ENCODE results near the gene POLD2.
"Not testable (repeated sequence)": the region's sequence is repeated elsewhere in the genome, so short reads cannot be mapped to it uniquely, and the experiment has no call there.

The POLD2 gene

GRCh38 chr7:44133295-44133694 is 9.9 kb upstream of the POLD2 start:
- no peak for TF ChIP-seq CTCF (IDR thresholded peaks at IDR 0.05; ENCODE audit: low read depth, low read length)

GRCh38 chr7:44132039-44132438 is 8.7 kb upstream of the POLD2 start:
- TF ChIP-seq CTCF (IDR thresholded peaks at IDR 0.05; ENCODE audit: low read depth, low read length): no peak
- no peak overlapping the region for H3K4me3 ChIP-seq (ENCODE audit: low read depth, low read length)

More at GRCh38 chr7:44133295-44133694, 9.9 kb upstream of the POLD2 start:
- no peak overlapping the region for H3K4me3 ChIP-seq (ENCODE audit: low read depth, low read length)

- no peak for TF ChIP-seq CTCF (IDR thresholded peaks at IDR 0.05; ENCODE audit: low read depth, low read length)
- no peak overlapping the region for H3K4me3 ChIP-seq (ENCODE audit: low read depth, low read length)
These were observed 8.1 kb upstream of the POLD2 start for GRCh38 chr7:44131173-44132029.

GRCh38 chr7:44128721-44129582 is 5.6 kb upstream of the POLD2 start:
- TF ChIP-seq CTCF (IDR thresholded peaks at IDR 0.05; ENCODE audit: low read depth, low read length): no peak
- no peak overlapping the region for H3K4me3 ChIP-seq (ENCODE audit: low read depth, low read length)

GRCh38 chr7:44127161-44127560 is 3.8 kb upstream of the POLD2 start:
- TF ChIP-seq CTCF (IDR thresholded peaks at IDR 0.05; ENCODE audit: low read depth, low read length): no peak

GRCh38 chr7:44126574-44126973 is 3.2 kb upstream of the POLD2 start:
- not testable (repeated sequence) for H3K4me3 ChIP-seq (ENCODE audit: low read depth, low read length)

More at GRCh38 chr7:44127161-44127560, 3.8 kb upstream of the POLD2 start:
- no peak overlapping the region for H3K4me3 ChIP-seq (ENCODE audit: low read depth, low read length)

- TF ChIP-seq CTCF (IDR thresholded peaks at IDR 0.05; ENCODE audit: low read depth, low read length): no peak
- no peak overlapping the region for H3K4me3 ChIP-seq (ENCODE audit: low read depth, low read length)
These were observed 1.5 kb upstream of the POLD2 start for GRCh38 chr7:44124822-44125202.

All from WI38 (cell line).